ENCODE data around the gene CFAP221.

GRCh38 chr2:119536707-119537106 is 7.5 kb upstream of the CFAP221 start:
- TF ChIP-seq CTCF (IDR thresholded peaks at IDR 0.05) (no peak), POLR2A (IDR thresholded peaks at IDR 0.05) (no peak), POLR2AphosphoS5 (IDR thresholded peaks at IDR 0.05) (no peak), EP300 (IDR thresholded peaks at IDR 0.05) (no peak)

Measured in gastroesophageal sphincter (tissue), 3 donors.